Measurements from ENCODE around the gene ATRAID.

The ATRAID gene

DNA sequence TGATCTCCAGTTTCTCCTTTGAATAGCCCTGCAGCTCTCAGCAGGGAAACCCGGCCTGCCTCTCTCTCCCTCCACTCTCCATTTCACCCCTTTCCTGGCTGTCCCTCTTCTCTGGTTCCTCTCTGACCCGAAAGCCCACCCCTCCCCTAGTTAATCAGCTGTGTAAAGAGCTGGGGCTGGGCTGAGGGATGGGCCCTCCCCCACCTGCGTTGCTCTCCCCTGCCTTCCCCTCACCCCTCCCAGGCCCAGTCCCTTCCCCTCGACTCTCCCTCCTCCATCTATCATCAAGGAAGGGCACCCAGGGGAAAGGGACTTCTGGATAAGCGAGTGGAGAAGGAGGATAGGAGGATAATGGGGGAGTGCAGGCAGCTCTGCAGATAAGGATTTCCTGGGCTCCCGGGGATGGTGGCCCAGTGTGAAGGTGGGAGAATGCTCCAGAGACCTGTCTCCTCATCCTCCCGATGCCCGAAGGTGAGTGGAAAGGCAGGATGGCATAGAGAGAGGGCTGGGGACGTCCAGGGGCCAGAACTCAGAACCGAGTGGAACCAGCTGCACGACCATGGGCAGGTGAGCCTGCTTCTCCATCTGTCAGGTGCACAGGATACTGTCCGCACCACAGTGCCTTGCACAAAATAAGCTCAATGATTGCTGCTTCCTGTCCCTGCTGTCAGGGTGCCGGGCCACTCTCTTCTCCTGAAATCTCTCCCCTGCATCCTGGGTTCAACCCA lies 39.0 kb downstream of the ATRAID start:
- DNase-seq (ENCODE audit: low read depth): no peak

DNA sequence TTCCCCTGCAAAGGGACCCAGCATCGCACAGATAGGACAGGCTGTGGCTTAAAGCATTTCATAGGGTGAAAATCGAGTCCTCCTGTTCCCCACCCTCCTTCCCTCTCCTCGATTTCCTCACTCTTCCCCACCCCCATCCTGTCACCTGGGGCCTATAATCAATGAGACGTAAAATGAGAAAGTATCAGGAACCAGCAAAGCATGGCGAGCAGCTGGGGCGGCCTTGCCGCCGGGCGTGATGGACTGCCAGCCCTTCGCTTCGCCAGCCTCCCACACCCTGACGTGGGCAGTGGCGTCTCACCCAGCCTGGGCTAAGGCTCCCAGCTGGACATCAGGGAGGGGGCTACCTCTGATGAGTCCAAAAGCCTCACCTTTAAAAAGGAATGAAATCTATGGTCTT lies 39.9 kb downstream of the ATRAID start:
- no peak for DNase-seq (ENCODE audit: low read depth)

DNA sequence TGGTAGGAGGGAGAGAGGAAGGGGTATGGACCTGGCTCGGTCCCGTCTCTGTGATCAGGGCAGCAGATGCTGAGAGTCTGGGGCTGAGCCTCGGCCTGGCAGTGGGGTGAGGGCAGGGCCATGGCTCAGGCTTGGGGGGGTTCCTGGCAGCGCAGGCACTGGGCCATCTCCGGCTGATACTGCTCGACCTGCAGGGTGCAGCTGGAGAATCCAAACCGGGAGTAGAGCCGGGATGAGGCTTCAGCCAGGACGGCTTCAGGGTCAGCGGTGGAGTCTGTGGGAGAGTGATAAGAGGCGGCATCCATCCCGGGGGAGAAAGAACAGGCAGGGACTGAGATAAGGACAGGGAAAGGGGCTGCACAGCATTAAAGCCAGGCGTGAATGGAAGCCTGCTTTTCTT lies 43.3 kb downstream of the ATRAID start:
- DNase-seq (ENCODE audit: low read depth): no peak

DNA sequence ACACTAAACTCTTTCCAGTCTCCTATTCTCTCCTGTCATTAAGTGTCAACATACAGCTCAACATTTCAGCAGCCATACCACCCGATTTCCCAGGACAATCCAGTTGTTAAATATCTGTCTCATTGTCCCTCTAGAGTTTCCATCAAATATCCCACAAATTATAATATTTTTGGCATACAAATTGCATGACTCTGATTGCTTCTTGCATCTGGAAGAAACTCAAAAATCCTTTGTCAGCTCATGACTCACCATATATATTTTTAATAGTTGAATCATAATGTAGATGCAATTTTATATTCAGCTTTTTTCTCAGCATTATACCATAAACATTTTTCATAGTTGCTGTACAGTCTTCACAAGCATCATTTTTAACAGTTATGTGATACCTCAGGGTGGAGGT lies 43.8 kb downstream of the ATRAID start:
- DNase-seq (ENCODE audit: low read depth): no peak

DNA sequence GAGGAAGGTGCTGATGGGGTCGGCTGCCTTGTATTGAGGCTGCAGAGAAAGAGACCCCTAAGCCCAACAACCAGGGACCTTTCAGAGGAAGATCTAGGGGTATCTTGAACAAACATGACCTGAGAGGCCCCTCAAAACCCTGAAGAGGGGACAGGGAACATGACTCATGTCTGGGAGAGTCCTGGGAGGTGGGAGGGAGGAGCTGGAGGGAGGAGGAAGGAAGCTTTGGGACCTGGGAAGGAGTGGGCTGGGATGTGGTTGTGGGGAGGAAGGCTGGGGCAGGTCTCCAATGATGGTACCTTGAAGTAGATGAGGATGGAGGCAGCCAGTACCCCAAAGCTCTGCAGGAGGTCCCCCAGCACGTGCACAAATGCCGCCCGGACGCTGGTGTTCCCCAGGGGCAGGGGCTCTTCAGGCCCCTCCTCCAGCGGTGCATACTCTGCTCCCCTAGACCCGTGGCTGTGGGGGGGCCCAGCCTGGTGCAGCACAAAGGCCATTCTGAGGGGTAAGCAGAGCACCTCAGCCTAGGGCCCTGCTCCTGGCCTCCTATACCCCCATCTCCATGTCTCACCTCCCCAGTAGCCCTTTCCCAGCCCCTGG lies 45.1 kb downstream of the ATRAID start:
- DNase-seq (ENCODE audit: low read depth): no peak

DNA sequence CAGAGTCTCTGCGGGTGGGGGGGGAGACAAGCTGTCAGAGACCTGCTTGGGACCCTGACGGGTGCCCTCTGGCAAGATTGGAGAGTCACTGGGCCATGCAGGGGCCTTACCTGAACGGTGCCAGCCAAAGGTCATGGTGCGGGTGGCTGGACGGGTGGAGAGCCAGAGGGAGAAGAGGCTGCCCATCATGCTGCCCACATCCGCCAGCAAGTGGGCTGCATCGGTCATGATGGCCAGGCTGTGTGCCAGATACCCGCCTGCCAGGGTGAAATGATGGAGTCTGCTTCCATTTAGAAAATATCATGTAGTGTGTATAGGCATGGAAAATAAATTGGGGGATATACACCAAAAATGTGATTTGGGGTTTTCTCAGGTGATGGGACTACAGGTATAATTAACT lies 46.2 kb downstream of the ATRAID start:
- no peak for DNase-seq (ENCODE audit: low read depth)

DNA sequence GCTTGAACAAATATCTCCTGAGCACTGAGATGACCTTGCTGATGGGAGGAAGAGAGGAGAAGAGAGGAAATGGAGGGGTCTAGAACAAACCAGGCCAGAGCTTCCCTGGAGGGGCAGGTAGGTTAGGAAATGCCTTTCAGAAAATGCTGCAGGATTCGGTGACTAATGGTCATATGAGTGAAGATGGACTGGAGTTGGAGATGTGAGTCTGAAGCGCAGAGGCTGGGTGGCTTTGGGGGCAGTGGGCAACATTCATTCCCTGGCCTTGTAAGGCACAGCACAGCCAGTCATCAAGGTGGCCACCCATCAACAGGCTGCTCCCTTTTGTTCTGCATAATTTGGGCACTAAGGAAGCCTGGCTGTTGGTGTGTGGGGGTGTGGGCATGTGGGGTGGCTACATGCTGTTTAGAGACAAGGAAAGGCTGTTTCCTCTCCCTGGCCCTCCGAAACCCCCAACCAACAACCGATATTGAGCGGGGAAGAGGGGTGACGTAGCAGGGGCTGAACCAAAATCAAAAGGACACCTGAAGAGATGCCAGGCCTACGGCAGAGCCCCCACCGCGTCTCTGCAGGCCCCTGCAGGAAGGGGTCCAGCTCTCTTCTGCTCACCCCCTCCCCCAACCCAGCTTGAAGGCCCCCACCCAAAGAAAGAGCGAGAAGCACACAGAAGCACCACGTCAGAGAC lies 49.5 kb downstream of the ATRAID start:
- no peak for DNase-seq (ENCODE audit: low read depth)

DNA sequence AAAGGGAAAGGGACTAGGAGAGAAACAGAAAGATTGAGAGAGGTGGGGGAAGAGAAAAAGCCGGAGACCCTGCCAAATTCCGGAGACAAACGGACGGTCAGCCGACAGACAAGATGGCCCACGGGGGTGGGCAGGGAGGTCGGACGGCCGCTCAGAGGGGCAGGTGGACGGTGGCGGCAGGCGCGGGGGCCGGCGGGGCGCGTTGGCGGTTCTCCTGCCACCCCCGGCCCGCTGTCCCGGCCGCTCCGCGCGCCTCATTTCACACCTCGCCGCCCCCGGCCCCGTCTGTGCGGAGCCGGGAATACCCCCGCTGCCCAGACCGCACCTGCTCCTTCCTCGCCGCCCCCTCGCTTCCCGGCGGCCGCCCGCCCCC lies 50.1 kb downstream of the ATRAID start:
- DNase-seq (ENCODE audit: low read depth): no peak

DNA sequence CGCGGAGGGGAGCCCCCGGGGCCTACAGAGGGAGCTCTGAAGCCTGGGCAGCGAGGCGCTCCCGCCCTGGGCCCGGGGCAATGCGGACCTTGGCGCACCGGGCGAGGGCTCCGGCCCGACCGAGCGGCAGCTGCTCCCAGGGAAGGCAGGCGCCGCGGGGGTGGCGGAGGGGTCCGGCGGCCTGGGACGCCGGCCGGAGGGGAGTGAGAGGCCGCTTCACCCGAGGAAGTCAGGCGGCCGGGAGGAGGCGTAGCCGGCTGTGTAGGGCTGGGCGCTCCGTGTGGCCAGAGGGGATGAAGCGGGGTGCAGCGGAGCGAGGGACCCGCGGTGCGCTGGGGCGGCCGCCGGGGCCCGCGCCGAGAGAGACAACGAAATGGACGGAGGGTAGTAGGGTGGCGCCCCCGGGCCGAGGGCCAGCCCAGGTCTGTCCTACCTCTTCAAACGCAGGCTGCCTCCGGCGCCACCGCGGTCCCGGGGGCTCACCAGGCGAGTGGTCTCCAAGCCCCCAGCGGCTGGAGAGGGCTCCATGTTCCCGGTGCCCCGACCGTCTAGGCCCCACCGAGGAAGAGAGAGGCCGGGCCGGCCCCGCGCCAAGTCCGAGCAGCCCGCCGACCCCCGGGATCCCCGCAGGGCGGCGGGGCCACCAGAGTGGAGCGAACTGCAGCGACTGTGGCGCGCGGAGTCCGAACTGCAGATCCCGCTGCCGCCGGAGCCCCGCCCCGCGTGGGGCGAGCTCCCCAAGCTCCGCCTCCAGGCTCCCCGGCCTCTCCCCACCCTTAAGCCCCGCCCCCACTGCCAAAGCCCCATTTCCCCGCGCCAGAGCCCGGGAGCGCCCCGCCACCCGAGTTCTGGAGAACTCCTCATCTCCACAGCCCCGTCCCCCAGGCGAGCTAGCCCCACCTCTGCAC lies 50.8 kb downstream of the ATRAID start, which contains the start of gene SLC30A3:
Gene SLC30A3 (minus strand): TSS at position 669 of the 908 bp plus-strand sequence. CDS start 141 bp downstream, at position 528.
- no peak for DNase-seq (ENCODE audit: low read depth)

DNA sequence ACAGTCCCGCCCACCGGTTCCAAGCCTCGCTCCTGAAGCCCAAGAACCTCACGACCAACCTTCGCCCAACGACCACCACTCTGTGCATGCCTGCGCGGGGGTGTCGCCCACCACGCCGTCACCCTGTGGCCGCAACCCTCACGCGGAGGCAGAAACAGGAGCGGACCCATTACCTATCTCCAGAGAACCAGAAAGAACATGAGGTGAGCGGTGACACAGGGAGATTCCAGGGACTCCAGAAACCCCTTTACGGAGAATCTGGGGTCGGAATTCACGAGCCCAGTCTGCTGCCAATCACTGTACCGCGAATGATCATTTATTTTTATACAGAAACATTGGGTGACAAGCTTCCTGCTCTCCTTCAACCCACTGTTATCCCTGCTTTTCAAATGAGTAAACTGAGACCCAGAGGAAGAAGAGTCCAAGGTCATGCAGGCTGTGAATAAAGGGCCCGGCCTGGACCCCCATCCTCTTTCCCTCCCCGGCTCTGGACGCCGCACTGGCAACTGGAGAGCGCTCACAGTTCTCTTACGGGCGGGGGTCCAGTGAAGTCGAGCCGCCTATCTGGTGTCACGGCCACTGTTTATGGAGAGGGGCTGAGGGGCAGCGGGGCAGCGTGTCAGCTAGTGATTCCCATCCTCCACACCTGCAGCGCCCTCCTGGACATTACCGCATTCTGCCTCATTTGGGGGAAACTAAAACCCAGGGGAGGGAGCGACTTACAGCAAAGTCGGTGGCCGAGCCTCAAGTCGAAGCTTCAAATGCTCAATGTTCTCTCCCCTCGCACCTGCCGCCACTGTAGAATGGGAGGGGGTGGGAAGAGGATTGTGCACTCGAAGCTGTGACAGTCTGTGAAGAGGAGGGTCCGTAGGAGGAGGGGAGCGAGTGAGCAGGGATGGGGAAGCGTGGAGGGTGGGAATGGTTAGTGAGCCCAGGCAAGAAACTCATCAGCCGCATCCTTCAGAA lies 51.7 kb downstream of the ATRAID start:
- no peak for DNase-seq (ENCODE audit: low read depth)

DNA sequence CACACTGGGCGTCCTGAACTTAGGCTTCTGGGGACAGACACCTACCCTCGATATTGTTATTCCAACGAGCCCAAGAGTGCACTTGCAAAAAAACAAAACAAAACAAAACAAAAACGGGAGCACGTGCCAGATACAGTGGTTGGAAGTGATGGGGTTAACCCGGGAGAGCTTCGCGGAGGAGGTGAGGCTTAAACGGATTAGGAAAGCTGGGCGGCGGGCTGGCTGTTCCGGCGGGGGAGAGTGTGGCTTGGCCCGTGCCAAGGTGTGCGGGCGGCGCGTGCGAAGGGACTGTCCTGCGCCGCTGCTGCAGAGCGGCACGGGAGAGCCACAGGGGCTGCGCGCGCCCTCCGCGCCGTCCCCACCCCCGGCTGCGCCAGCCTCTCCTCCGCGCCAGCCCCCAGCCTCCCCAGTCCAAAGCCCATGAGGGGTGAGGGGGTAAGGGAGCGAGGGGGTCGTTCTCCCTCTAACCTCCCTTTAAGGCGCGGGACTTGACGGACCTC lies 52.5 kb downstream of the ATRAID start:
- no peak for DNase-seq (ENCODE audit: low read depth)

DNA sequence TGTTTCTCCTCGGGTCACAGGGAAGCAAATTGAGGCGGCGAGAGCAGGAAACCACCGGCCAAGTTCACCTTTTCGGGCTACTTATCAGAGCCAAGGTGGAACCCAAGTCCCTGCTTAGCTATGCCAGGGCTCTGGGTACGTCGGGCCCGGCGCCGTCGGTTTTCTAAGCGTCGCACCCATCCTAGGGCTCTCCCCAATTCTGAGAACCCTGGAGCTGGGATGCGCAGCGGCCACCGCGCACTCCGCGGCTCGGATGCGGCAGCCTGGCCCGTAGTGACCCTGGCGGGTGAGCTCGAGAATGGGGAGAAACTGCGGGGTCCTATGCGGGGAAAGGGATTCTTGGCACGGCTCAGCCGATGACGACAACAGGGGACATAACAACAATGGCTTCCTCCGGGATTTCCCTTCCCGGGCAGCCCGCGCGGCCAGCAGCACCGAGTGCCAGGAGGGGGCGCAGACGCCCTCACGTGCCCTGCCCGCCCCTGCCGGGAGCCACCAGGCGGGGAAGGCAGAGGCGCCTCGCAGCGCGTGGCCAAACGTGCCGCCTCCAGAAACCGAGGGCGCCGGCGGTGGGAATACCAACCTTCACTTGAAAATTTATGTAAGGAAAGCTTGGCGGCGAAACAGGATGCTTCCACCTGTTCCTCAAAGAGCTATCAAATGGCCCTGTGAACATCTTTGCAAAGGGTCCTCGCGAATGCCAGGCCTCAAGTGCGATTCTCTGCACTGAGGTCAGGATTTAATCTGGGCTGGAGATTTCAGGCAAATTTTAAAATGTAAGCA lies 53.1 kb downstream of the ATRAID start:
- DNase-seq (ENCODE audit: low read depth): no peak

DNA sequence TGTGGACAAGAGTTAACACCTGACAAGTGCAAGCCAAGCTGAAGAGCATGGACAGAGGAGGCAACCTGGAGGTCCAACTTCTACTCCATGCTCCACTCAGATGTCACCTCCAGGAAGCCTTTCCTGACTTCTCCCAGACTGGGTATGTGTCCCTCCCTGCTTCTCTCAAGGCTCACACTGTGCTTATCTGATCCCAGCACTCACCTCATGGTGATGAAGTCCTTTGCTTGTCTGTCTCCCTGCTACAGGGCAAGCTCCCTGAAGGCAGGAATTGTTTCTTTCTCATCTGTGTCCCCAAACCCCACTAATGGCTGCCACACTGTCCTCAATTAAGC lies 53.7 kb downstream of the ATRAID start:
- no peak for DNase-seq (ENCODE audit: low read depth)

Measured in fibroblast of the conjunctiva (primary cell).